ENCODE data around the gene S100A11.

DNA sequence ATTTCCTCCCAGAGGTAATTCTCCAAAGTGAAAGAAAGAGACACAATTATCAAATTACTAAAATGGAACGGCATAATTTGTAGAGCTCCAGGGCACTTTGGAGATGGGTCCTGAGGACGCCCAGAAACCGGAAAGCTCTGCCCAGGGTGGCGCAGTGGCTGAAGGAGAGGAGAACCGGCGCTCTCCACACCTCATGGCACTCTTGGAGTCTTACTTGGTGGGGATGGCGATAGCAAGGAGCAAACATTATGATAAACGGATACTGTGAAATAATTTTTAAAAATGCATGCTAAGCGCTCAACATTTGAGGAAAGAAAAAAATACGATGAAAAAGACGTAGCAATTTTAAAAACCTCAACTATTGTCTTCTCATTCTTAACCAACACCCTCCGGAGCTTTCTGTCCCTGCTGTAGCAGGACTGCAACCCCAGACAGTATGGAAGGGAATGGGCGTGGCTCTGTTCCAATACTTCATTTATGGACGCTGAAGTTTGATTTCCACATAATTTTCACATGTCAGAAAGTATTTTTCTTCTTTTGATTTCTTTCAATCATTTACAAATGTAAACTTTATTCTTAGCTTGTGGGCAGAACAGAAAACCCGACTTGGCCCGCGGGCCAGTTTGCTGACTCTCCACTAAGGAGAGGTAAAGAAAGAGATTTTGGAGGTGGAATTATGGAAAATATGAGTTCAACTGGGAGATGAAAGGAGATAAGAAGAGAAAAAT is 1.1 kb downstream of the S100A11 start:
- no peak for TF ChIP-seq POLR2A (IDR thresholded peaks at IDR 0.05)
- TF ChIP-seq, protein P1, sequence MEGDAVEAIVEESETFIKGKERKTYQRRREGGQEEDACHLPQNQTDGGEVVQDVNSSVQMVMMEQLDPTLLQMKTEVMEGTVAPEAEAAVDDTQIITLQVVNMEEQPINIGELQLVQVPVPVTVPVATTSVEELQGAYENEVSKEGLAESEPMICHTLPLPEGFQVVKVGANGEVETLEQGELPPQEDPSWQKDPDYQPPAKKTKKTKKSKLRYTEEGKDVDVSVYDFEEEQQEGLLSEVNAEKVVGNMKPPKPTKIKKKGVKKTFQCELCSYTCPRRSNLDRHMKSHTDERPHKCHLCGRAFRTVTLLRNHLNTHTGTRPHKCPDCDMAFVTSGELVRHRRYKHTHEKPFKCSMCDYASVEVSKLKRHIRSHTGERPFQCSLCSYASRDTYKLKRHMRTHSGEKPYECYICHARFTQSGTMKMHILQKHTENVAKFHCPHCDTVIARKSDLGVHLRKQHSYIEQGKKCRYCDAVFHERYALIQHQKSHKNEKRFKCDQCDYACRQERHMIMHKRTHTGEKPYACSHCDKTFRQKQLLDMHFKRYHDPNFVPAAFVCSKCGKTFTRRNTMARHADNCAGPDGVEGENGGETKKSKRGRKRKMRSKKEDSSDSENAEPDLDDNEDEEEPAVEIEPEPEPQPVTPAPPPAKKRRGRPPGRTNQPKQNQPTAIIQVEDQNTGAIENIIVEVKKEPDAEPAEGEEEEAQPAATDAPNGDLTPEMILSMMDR (IDR thresholded peaks at IDR 0.05): no peak
- no peak for TF ChIP-seq EP300 (IDR thresholded peaks at IDR 0.05)

Data from gastroesophageal sphincter (tissue), 3 donors.